MM.1S (cell line): Measurements from ENCODE around the gene NUDT1.

Experiments used
- DNase-seq: peaks from one replicate; pipeline ENCODE4 v3.0.0-alpha.2; 2015
- H2AFZ ChIP-seq: fragments of 300-600 bp; sonication (generic); 2 replicates; pipeline ENCODE4 v1.6.0; 2016; ENCODE audit warnings: antibody characterized with exemption, low read length
- H3F3A ChIP-seq: fragments of 300-600 bp; sonication (generic); 2 replicates; pipeline ENCODE4 v1.6.1; 2016; ENCODE audit warnings: mild to moderate bottlenecking, antibody characterized with exemption, low read length, moderate library complexity, mixed read lengths; ENCODE audit not compliant: insufficient read depth
- H3K27ac ChIP-seq: fragments of 300-600 bp; sonication (generic); 2 replicates; pipeline ENCODE4 v1.5.1; 2016; ENCODE audit warnings: mild to moderate bottlenecking, low read length
- H3K27me3 ChIP-seq: fragments of 300-600 bp; sonication (generic); replicated peaks from 2 replicates; pipeline ENCODE4 v1.6.0; 2016; ENCODE audit warnings: low read length; ENCODE audit not compliant: insufficient read depth
- H3K36me3 ChIP-seq: fragments of 300-600 bp; sonication (generic); replicated peaks from 2 replicates; pipeline ENCODE4 v1.6.1; 2016; ENCODE audit warnings: mild to moderate bottlenecking, low read length, mixed read lengths; ENCODE audit not compliant: insufficient read depth
- H3K4me1 ChIP-seq: fragments of 300-600 bp; sonication (generic); 2 replicates; pipeline ENCODE4 v1.6.1; 2016; ENCODE audit warnings: low read length, mixed read lengths
- H3K4me2 ChIP-seq: fragments of 300-600 bp; sonication (generic); 2 replicates; pipeline ENCODE4 v1.6.0; 2016; ENCODE audit warnings: low read depth, low read length
- H3K4me3 ChIP-seq: fragments of 300-600 bp; sonication (generic); 2 replicates; pipeline ENCODE4 v1.5.1; 2016; ENCODE audit warnings: low read length, mixed read lengths
- H3K79me2 ChIP-seq: fragments of 300-600 bp; sonication (generic); 2 replicates; pipeline ENCODE4 v1.6.1; 2016; ENCODE audit warnings: mixed run types, low read length, mixed read lengths
- H3K9ac ChIP-seq: fragments of 300-600 bp; sonication (generic); 2 replicates; pipeline ENCODE4 v1.6.1; 2016; ENCODE audit warnings: low read length, mixed read lengths
- H3K9me2 ChIP-seq: fragments of 300-600 bp; sonication (generic); replicated peaks from 2 replicates; pipeline ENCODE4 v1.6.1; 2016; ENCODE audit warnings: mild to moderate bottlenecking, low read length, mixed read lengths; ENCODE audit not compliant: insufficient read depth
- H3K9me3 ChIP-seq: fragments of 300-600 bp; sonication (generic); replicated peaks from 2 replicates; pipeline ENCODE4 v1.6.1; 2016; ENCODE audit warnings: mild to moderate bottlenecking, low read length, mixed read lengths; ENCODE audit not compliant: insufficient read depth
- H4K20me1 ChIP-seq: fragments of 300-600 bp; sonication (generic); 2 replicates; pipeline ENCODE4 v1.6.1; 2016; ENCODE audit warnings: mild to moderate bottlenecking, low read length, moderate library complexity, mixed read lengths; ENCODE audit not compliant: insufficient read depth
- CTCF ChIP-seq: fragments of 300-600 bp; sonication (generic); IDR thresholded peaks from 2 replicates; pipeline ENCODE4 v1.5.1; 2016; ENCODE audit warnings: antibody characterized with exemption, low read length, mixed read lengths
- EZH2 ChIP-seq: fragments of 300-600 bp; sonication (generic); optimal IDR thresholded peaks from 2 replicates; pipeline ENCODE3; 2017; ENCODE audit warnings: low read depth, mild to moderate bottlenecking, antibody characterized with exemption, low read length, mixed read lengths
- EZH2phosphoT487 ChIP-seq: fragments of 300-600 bp; sonication (generic); IDR thresholded peaks from 2 replicates; pipeline ENCODE4 v1.6.1; 2018; ENCODE audit warnings: antibody characterized with exemption, low read length

NUDT1 gene

GRCh38 chr7:2254429-2255144, 12.6 kb downstream of the NUDT1 start:
- Histone ChIP-seq H3K9me3 (no peaks in the 10 kb centered on the region), H3K9ac (no peak overlapping the region), H3K4me1 (peaks cover 3% of the 10 kb centered on the region), H3F3A (no peaks in the 10 kb centered on the region), H4K20me1 (no peaks in the 10 kb centered on the region), H3K27me3 (no peaks in the 10 kb centered on the region), H3K36me3 (no peaks in the 10 kb centered on the region), H3K9me2 (no peaks in the 10 kb centered on the region), H3K4me3 (no peak overlapping the region), H3K4me2 (no peak overlapping the region), H3K27ac (no peak overlapping the region), H3K79me2 (no peaks in the 10 kb centered on the region), H2AFZ (no peak overlapping the region)
- DNase-seq: no peak
- TF ChIP-seq CTCF (no peak), EZH2phosphoT487 (no peak), EZH2 (no peak)

- H3K4me1 ChIP-seq: no peaks in the 10 kb centered on the region
- H2AFZ ChIP-seq: no peak overlapping the region
- H3K27me3 ChIP-seq: no peaks in the 10 kb centered on the region
- no peaks in the 10 kb centered on the region for H3K79me2 ChIP-seq
- H3K9me2 ChIP-seq: no peaks in the 10 kb centered on the region
- TF ChIP-seq EZH2phosphoT487: no peak
- no peak for TF ChIP-seq EZH2
- no peak for TF ChIP-seq CTCF
- no peak for DNase-seq
- no peak overlapping the region for H3K4me2 ChIP-seq
- H3K9ac ChIP-seq: no peak overlapping the region
- no peaks in the 10 kb centered on the region for H3F3A ChIP-seq
- no peaks in the 10 kb centered on the region for H3K9me3 ChIP-seq
- H3K27ac ChIP-seq: no peak overlapping the region
- no peaks in the 10 kb centered on the region for H3K36me3 ChIP-seq
- no peaks in the 10 kb centered on the region for H4K20me1 ChIP-seq
- no peak overlapping the region for H3K4me3 ChIP-seq
Measured at GRCh38 chr7:2255145-2256139, 13.4 kb downstream of the NUDT1 start.

- Histone ChIP-seq H3K9ac (no peak overlapping the region), H3K79me2 (no peaks in the 10 kb centered on the region), H3F3A (no peaks in the 10 kb centered on the region), H3K27ac (no peak overlapping the region), H3K27me3 (no peaks in the 10 kb centered on the region), H2AFZ (no peak overlapping the region), H3K9me3 (no peaks in the 10 kb centered on the region), H3K4me3 (no peak overlapping the region), H4K20me1 (no peaks in the 10 kb centered on the region), H3K36me3 (no peaks in the 10 kb centered on the region), H3K4me1 (no peaks in the 10 kb centered on the region), H3K4me2 (no peak overlapping the region), H3K9me2 (no peaks in the 10 kb centered on the region)
- no peak for DNase-seq
- TF ChIP-seq EZH2 (no peak), CTCF (no peak), EZH2phosphoT487 (no peak)
Measured at GRCh38 chr7:2256306-2257045, 14.4 kb downstream of the NUDT1 start.
